Astrocyte of the spinal cord (primary cell): ENCODE measurements around the gene TTC28.

Source experiments
- DNase-seq: peaks from one replicate; pipeline ENCODE4 v3.0.0; 2011; ENCODE audit warnings: low read depth, low spot score
- H3K4me3 ChIP-seq: 2 replicates; pipeline ENCODE4 v1.5.1; 2011; ENCODE audit warnings: low read depth, mild to moderate bottlenecking, low read length, moderate library complexity
- CTCF ChIP-seq: IDR thresholded peaks from 2 replicates; pipeline ENCODE4 v1.5.1; 2012; ENCODE audit warnings: low read depth, mild to moderate bottlenecking, low read length, inconsistent platforms
- in situ Hi-C: cut with HindIII; loops from 2 replicates; pipeline ENCODE4 v1.10.0; 2017; ENCODE audit warnings: low sequenced_read_pairs

Gene TTC28

GRCh38 chr22:28438183-28438768, 241.4 kb downstream of the TTC28 start:
- in situ Hi-C loops: no loop called here
- no peak for DNase-seq
- H3K4me3 ChIP-seq: no peak overlapping the region
- no peak for TF ChIP-seq CTCF

GRCh38 chr22:28435982-28436381, 243.7 kb downstream of the TTC28 start:
- in situ Hi-C loops: no loop called here
- H3K4me3 ChIP-seq: no peak overlapping the region
- DNase-seq: no peak
- no peak for TF ChIP-seq CTCF

- DNase-seq: no peak
- in situ Hi-C loops: no loop called here
- no peak overlapping the region for H3K4me3 ChIP-seq
- TF ChIP-seq CTCF: no peak
These were observed 244.4 kb downstream of the TTC28 start for GRCh38 chr22:28435140-28435768.

DNA sequence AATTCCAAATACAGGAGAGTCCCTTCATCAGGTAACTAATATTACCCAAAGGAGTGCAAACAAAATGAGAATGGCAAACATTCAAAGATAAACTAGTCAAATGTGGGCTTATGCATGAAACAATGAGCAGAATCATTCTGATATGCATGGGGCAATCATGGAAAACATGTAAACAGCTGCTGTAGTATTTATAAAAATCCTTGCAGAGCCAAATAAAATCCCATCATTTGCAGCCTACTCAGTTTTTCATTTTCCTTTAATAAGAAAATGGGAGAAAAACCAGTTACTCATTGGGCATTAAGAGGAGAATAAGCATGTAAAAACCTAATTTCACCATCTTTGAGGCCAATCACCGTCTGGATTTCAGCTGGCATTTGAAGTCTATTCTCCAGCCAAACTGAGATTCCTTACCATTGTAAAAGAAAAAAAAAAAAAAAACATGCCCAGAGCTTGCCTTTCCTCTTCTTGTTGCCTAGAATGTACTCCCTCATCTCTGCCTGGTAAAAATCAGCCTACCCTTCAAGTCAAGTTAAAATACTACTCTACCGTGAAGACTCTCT, 249.1 kb downstream of the TTC28 start:
- in situ Hi-C loops: no loop called here
- no peak for TF ChIP-seq CTCF
- no peak overlapping the region for H3K4me3 ChIP-seq
- no peak for DNase-seq

DNA sequence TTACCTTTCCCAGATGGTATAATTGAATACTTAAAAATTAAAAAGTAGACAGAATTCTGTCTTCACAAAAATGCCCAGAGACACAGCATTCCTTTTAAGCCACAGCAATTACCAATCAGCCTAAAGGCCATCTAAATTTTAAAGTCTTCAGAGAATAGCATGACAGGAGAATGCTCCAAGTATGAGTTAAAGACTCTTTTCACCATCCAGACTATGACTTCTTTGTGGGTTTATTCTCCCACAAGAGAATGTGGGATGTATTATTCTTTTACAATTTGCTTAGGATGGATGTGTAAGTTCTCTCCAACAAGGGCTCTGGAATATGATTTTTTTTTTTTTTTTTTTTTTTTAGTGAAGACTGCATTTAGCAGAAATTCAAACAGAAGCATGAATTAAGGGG, 249.9 kb downstream of the TTC28 start:
- H3K4me3 ChIP-seq: no peak overlapping the region
- no peak for TF ChIP-seq CTCF
- no peak for DNase-seq
- in situ Hi-C loops: no loop called here

DNA sequence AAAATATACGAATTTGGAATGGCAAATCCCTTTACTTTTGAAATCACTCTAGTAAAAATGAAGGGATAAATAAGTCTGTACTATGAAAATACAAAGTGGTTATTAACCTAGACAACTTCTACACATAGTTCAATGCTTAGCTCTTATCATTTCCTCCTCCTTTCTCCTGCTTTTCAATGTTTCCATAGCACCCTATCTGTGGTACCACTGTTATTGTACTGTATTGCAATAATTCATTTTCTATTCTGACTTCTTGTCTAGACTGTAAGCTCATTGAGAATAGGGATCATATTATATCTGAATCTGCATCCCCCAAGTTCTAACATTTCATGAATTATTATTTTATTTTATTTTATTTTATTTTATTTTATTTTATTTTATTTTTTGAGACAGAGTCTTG, 251.4 kb downstream of the TTC28 start:
- DNase-seq: no peak
- TF ChIP-seq CTCF: no peak
- H3K4me3 ChIP-seq: no peak overlapping the region
- in situ Hi-C loops: no loop called here
